Measurements from ENCODE around the gene CDK11B.

Gene CDK11B

DNA sequence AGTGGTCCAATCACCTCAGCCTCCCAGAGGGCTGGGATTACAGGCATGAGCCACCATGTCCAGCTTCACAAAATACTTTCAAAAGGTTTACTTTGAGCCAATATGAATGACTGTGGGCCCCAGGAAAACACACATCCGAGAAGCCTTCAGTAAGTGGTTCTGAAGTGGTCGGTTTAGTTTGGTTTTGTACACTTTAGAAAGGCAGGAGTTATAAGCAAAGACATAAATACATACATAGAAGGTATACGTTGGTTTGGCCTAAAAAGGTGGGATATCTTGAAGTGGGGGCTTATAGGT, 46.8 kb downstream of the CDK11B start:
- no peak overlapping the region for H3K9ac ChIP-seq (ENCODE audit: low read depth, low read length)
- H3K9me3 ChIP-seq (ENCODE audit: control insufficient read depth, insufficient read depth, low read length) = no peaks in the 10 kb centered on the region
- no peaks in the 10 kb centered on the region; the same call in none of the 2 replicates for H3K4me1 ChIP-seq (ENCODE audit: insufficient read depth, low read length)
- H3K36me3 ChIP-seq (ENCODE audit: insufficient read depth, low read length) = no peaks in the 10 kb centered on the region

GRCh38 chr1:1610796-1611195, 48.0 kb downstream of the CDK11B start:
- no peak overlapping the region for H3K9ac ChIP-seq (ENCODE audit: low read depth, low read length)
- no peaks in the 10 kb centered on the region; the same call in none of the 2 replicates for H3K4me1 ChIP-seq (ENCODE audit: insufficient read depth, low read length)
- no peaks in the 10 kb centered on the region for H3K9me3 ChIP-seq (ENCODE audit: control insufficient read depth, insufficient read depth, low read length)
- H3K36me3 ChIP-seq (ENCODE audit: insufficient read depth, low read length) = no peaks in the 10 kb centered on the region

DNA sequence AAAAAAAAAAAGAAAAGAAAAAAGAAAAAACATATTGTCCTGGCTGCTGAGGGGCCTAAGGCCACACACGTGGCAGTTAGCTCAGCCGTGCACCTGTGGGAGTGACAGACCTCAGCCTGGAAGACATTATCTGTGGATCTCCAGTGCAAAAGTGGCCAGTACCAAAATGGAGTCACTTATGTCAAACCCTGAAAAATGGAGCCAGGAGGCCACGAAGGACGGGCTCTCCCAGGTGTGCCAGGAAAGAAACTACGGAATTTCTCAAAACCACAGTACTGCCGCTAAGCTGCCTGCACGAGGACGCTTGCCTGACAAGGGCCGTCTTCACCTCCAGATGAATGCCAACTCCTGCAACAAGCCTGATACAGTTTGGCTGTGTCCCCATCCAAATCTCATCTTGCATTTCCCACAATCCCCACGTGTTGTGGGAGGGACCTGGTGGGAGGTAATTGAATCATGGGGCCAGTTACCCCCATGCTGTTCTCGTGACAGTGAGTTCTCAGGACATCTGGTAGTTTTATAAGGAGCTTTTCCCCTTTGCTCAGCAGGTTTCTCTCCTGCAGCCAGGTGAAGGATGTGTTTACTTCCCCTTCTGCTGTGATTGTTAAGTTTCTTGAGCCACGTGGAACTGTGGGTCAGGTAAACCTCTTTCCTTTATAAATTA, 48.9 kb downstream of the CDK11B start:
- H3K9me3 ChIP-seq (ENCODE audit: control insufficient read depth, insufficient read depth, low read length) = no peaks in the 10 kb centered on the region
- H3K4me1 ChIP-seq (ENCODE audit: insufficient read depth, low read length) = no peaks in the 10 kb centered on the region; the same call in none of the 2 replicates
- H3K9ac ChIP-seq (ENCODE audit: low read depth, low read length) = no peak overlapping the region
- H3K36me3 ChIP-seq (ENCODE audit: insufficient read depth, low read length) = no peaks in the 10 kb centered on the region

GRCh38 chr1:1606232-1606631, 52.6 kb downstream of the CDK11B start:
- no peaks in the 10 kb centered on the region for H3K9me3 ChIP-seq (ENCODE audit: control insufficient read depth, insufficient read depth, low read length)
- H3K9ac ChIP-seq (ENCODE audit: low read depth, low read length) = no peak overlapping the region
- H3K36me3 ChIP-seq (ENCODE audit: insufficient read depth, low read length) = no peaks in the 10 kb centered on the region
- H3K4me1 ChIP-seq (ENCODE audit: insufficient read depth, low read length) = no peaks in the 10 kb centered on the region; the same call in 1 of the 2 replicates

- Histone ChIP-seq H3K9me3 (ENCODE audit: control insufficient read depth, insufficient read depth, low read length) (no peaks in the 10 kb centered on the region), H3K36me3 (ENCODE audit: insufficient read depth, low read length) (no peaks in the 10 kb centered on the region), H3K4me1 (ENCODE audit: insufficient read depth, low read length) (no peaks in the 10 kb centered on the region; the same call in 1 of the 2 replicates), H3K9ac (ENCODE audit: low read depth, low read length) (no peak overlapping the region)
These were observed 53.1 kb downstream of the CDK11B start for GRCh38 chr1:1605724-1606123.

GRCh38 chr1:1605034-1605591, 53.7 kb downstream of the CDK11B start:
- Histone ChIP-seq H3K9me3 (ENCODE audit: control insufficient read depth, insufficient read depth, low read length) (no peaks in the 10 kb centered on the region), H3K9ac (ENCODE audit: low read depth, low read length) (no peak overlapping the region), H3K36me3 (ENCODE audit: insufficient read depth, low read length) (no peaks in the 10 kb centered on the region), H3K4me1 (ENCODE audit: insufficient read depth, low read length) (no peaks in the 10 kb centered on the region; the same call in 1 of the 2 replicates)

DNA sequence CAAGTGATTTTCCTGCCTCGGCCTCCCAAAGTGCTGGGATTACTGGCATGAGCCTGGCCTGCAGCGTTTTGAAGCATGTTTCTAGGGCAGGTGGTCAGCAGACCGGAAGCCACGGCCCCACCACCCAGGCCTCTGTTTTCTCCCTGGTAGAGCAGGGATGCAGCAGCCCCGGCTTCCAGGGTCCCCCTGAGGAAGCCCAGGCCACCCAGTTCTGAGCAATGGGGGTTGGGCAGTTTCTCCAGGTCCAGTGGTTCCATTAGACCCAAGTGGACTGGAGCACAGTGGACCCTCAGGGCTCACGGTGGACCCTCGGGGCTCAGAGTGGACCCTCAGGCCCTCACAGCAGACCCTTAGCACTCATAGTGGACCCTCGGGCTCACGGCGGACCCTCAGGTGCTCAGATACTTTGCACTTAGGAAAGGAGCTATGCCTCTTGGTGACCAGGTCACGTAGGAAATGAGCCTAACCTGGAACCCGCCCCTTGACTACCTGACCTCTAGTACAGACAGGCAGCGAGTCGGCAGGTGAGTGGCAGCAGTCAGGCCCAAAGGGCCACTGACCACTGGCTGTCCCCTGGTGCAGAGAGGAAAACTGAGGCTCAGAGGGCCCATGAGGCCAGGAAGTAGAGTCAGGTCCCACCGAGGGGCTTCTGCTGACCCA, 54.3 kb downstream of the CDK11B start:
- no peak overlapping the region for H3K9ac ChIP-seq (ENCODE audit: low read depth, low read length)
- no peaks in the 10 kb centered on the region for H3K36me3 ChIP-seq (ENCODE audit: insufficient read depth, low read length)
- no peaks in the 10 kb centered on the region for H3K4me1 ChIP-seq (ENCODE audit: insufficient read depth, low read length)
- H3K9me3 ChIP-seq (ENCODE audit: control insufficient read depth, insufficient read depth, low read length) = no peaks in the 10 kb centered on the region

- no peaks in the 10 kb centered on the region for H3K4me1 ChIP-seq (ENCODE audit: insufficient read depth, low read length)
- no peaks in the 10 kb centered on the region for H3K36me3 ChIP-seq (ENCODE audit: insufficient read depth, low read length)
- no peak overlapping the region for H3K9ac ChIP-seq (ENCODE audit: low read depth, low read length)
- no peaks in the 10 kb centered on the region for H3K9me3 ChIP-seq (ENCODE audit: control insufficient read depth, insufficient read depth, low read length)
These were observed 55.0 kb downstream of the CDK11B start for GRCh38 chr1:1603671-1604373.

GRCh38 chr1:1602968-1603506, 55.8 kb downstream of the CDK11B start:
- H3K9me3 ChIP-seq (ENCODE audit: control insufficient read depth, insufficient read depth, low read length) = no peaks in the 10 kb centered on the region
- no peaks in the 10 kb centered on the region for H3K36me3 ChIP-seq (ENCODE audit: insufficient read depth, low read length)
- no peak overlapping the region for H3K9ac ChIP-seq (ENCODE audit: low read depth, low read length)
- H3K4me1 ChIP-seq (ENCODE audit: insufficient read depth, low read length) = no peaks in the 10 kb centered on the region

DNA sequence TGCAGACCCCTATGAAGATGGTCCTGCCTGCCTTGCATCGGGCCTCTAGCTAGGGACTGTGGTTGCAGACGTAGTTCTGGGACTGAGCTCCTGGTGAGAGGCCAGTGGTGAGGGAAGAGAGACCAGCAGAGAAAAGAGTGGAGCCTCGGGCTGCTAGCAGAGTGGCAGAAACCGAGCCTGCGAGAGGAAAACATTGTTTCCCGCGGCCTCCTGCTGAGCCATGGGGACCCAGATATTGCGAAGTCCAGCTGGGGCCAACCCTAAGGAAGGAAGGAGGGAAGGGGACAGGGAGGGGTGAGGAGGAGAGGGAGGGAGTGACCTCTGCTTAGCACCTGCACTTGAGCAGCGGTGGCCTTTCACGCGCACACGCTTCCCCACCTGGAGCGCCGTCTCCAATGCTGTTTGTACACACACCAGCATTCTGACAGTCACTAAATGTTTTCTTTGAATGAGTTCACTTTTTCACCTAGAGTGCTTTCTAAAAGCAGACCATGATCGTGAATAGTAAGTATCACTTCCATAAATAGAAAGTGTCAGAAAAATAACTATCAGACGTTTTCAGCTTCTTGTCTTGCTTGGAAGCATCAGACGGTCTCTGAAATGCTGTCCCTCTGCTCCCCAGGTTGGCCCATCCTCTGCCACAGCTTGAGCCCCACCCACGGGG, 56.4 kb downstream of the CDK11B start:
- Histone ChIP-seq H3K9me3 (ENCODE audit: control insufficient read depth, insufficient read depth, low read length) (no peaks in the 10 kb centered on the region), H3K4me1 (ENCODE audit: insufficient read depth, low read length) (0 out of 2 replicates have a peak, but pooled peaks cover 4% of the 10 kb centered on the region), H3K9ac (ENCODE audit: low read depth, low read length) (no peak overlapping the region), H3K36me3 (ENCODE audit: insufficient read depth, low read length) (no peaks in the 10 kb centered on the region)

DNA sequence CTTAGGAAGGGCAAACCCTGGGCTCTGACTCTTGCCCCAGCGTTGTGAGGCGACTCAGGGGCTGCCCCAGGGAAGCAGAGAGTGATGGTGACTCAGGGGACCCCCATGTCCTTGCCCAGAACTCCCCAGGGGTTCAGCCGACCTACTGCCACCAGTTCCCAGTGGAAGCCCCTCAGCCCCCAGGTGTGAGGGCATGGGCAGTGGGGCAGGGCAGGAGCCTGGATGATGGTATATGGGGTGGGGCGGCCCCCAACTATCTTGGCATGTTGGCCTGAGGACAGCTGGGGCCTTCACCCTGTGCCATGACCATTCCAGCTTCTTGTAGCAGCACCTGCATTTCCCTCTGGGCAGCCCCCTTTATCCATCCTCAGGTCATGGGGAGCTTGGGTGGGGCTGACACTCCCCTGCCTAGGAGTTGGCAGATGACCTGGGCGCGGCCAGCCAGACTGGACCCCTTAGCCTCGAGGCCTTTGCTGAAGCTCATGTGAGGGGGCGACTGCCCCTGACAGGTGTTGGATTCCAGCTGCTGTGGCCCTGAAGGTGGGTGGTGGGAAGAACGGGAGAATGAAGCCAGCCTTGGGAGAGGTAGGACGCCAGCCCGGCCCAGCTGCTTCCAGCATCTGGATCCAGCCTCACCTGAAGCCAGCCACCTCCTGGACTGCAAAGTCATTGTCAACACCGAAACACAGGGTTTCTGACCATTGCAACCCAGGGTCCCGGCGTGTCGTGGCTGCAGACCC, 57.1 kb downstream of the CDK11B start:
- Histone ChIP-seq H3K4me1 (ENCODE audit: insufficient read depth, low read length) (peaks cover 6% of the 10 kb centered on the region), H3K9ac (ENCODE audit: low read depth, low read length) (no peak overlapping the region), H3K36me3 (ENCODE audit: insufficient read depth, low read length) (no peaks in the 10 kb centered on the region), H3K9me3 (ENCODE audit: control insufficient read depth, insufficient read depth, low read length) (no peaks in the 10 kb centered on the region)

DNA sequence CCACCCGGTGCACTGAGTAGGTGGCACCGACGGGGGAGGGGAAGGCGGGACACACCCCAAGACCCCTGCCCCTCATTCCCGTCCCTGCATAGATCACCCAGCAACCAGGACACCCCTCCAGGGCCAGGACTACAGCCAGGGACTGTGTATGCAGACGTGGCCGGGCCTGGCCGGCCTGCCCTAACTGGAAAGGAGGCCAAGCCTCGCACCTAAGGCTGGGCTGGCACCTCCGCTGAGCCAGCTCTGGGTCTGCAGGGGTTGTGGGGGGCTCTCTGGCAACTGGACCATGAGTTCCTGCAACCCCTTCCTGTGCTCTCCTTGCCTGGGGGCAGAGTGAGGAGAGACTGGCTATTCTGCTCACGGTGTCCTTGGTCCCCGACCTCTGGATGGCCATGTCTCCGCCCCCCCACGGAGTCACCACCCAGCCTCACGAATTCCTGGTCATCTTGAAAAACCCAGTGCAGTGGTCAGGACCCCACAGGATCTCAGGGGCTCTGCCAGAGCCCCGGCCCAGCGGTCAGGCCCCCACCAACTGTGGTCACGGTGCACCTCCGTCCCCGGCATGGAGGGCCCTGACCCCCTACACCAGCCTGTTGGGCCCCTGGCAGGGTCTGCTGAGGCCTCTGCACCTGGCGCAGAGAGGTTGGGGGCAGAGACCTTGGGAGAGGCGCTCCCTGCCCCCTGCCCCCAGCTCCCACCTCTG, 57.8 kb downstream of the CDK11B start:
- Histone ChIP-seq H3K36me3 (ENCODE audit: insufficient read depth, low read length) (no peaks in the 10 kb centered on the region), H3K4me1 (ENCODE audit: insufficient read depth, low read length) (peaks cover 12% of the 10 kb centered on the region), H3K9ac (ENCODE audit: low read depth, low read length) (peak overlapping the region; percentile 51; the same call in 1 of the 2 replicates), H3K9me3 (ENCODE audit: control insufficient read depth, insufficient read depth, low read length) (no peaks in the 10 kb centered on the region)

Data from ES-I3 (cell line).